Measurements from ENCODE around the gene BIRC6.
"Not testable (repeated sequence)": the region's sequence is repeated elsewhere in the genome, so short reads cannot be mapped to it uniquely, and the experiment has no call there.

BIRC6 gene, protein sequence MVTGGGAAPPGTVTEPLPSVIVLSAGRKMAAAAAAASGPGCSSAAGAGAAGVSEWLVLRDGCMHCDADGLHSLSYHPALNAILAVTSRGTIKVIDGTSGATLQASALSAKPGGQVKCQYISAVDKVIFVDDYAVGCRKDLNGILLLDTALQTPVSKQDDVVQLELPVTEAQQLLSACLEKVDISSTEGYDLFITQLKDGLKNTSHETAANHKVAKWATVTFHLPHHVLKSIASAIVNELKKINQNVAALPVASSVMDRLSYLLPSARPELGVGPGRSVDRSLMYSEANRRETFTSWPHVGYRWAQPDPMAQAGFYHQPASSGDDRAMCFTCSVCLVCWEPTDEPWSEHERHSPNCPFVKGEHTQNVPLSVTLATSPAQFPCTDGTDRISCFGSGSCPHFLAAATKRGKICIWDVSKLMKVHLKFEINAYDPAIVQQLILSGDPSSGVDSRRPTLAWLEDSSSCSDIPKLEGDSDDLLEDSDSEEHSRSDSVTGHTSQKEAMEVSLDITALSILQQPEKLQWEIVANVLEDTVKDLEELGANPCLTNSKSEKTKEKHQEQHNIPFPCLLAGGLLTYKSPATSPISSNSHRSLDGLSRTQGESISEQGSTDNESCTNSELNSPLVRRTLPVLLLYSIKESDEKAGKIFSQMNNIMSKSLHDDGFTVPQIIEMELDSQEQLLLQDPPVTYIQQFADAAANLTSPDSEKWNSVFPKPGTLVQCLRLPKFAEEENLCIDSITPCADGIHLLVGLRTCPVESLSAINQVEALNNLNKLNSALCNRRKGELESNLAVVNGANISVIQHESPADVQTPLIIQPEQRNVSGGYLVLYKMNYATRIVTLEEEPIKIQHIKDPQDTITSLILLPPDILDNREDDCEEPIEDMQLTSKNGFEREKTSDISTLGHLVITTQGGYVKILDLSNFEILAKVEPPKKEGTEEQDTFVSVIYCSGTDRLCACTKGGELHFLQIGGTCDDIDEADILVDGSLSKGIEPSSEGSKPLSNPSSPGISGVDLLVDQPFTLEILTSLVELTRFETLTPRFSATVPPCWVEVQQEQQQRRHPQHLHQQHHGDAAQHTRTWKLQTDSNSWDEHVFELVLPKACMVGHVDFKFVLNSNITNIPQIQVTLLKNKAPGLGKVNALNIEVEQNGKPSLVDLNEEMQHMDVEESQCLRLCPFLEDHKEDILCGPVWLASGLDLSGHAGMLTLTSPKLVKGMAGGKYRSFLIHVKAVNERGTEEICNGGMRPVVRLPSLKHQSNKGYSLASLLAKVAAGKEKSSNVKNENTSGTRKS (N-terminal part only)

DNA sequence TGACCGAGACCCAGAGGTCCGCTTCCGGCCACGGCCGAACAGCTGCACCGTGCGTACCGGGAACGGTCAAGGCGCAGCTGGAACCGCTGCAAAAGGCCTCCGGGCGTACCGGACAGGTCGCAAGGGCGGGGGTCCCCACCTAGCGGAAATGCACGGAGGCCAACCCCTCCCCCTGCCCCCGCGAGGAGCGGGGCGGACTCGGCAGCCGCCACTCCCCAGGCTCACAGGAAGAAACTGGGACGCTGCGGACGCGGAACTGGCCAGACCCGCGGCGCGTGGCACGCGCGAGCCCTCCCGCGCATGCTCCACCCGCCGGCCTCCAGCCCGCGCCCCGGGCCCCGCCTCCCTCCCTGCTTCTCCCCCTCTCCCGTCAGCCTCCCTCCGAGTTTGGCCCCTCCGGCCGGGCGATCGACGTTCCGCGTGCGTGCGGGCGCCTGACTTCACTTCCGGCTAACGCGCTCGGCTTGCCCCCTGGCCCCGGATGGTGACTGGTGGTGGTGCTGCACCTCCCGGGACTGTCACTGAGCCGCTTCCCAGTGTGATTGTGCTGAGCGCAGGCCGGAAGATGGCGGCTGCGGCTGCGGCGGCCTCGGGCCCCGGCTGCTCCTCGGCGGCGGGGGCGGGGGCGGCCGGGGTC lies at the start of gene BIRC6:
Gene BIRC6, plus strand, starts transcription at position 343 of the 637 bp plus-strand sequence. Its CDS starts 139 bp downstream, at position 482.
- in situ Hi-C loops (cut with HindIII; ENCODE audit: low sequenced_read_pairs), result no loop called here

DNA sequence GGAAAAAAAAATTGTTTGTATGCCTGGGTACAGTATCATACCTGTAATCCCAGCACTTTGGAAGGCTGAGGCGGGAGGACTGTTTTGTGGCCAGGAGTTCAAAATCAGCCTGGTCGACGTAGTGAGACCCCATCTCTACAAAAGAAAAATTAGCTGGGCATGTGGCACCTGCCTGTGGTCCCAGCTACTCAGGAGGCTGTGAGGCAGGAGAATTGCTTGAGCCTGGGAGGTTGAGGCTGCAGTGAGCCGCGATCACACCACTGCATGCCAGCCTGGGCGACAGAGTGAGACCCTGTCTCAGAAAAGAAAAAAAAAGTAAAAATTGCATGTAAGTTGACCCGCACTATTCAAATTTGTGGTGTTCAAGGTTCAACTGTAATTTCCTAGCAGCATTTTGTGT lies 46.2 kb upstream of the BIRC6 start:
- in situ Hi-C loops (cut with HindIII; ENCODE audit: low sequenced_read_pairs), result no loop called here

DNA sequence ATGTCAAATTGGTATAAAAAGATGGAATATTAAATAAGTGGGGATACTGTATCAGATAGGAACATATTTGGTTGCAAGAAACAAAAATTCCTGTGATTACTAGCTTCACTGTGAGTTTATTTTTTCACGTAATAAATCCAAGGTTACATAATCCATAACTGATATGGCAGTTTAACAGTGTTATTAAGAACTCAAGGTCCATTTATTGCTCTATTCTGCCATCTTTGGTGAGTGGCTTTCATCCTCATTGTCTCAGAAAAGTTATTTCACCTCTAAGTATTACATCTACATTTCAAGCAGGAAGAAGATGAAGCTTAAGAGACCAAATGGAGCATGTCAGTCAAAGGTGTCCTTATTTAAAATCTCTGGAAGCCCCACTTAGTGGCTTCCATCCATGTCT lies 41.9 kb upstream of the BIRC6 start:
- in situ Hi-C loops (cut with HindIII; ENCODE audit: low sequenced_read_pairs), result loop anchor here (5.0 kb wide), 1 partner anchor 67 kb away; no protein-coding TSS in a partner anchor

DNA sequence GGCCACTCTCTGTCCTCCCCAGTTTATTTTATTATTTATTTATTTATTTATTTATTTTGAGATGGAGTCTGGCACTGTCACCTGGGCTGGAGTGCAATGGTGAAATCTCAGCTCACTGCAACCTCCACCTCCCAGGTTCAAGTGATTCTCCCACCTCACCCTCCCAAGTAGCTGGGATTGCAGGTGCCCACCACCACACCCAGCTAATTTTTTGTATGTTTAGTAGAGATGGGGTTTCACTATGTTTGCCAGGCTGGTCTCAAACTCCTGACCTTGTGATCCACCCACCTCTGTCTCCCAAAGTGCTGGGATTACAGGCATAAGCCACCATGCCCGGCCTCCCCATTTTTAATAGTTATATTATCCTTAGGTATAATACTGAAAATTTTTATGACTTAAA lies 28.1 kb upstream of the BIRC6 start:
- in situ Hi-C loops (cut with HindIII; ENCODE audit: low sequenced_read_pairs), result not testable (repeated sequence)

DNA sequence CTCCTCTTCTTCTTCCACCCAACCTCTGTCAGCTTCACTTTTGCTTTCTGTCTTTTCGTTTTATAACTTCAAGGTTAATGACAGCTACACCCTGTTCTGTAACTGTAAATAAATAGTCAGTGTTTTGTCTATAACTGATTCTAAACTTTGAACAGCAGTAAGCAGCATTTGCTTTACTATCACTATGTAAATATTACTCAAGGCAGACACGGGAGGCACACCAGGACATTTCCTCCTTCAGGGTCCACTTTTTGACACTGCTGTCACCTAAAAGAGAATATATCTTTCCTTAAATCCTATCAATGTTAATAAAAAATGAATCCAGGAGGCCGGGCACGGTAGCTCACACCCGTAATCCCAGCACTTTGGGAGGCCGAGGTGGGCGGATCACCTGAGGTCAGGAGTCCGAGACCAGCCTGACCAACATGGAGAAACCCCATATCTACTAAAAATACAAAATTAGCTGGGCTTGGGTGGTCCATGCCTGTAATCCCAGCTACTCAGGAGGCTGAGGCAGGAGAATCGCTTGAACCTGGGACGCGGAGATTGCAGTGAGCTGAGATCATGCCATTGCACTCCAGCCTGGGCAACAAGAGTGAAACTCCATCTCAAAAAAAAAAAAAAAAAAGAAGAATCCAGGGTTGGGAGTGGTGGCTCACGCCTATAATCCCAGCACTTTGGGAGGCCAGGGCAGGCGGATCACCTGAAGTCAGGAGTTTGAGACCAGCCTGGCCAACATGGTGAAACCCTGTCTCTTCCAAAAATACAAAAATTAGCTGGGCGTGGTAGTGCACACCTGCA lies 27.4 kb upstream of the BIRC6 start:
- in situ Hi-C loops (cut with HindIII; ENCODE audit: low sequenced_read_pairs), result not testable (repeated sequence)

DNA sequence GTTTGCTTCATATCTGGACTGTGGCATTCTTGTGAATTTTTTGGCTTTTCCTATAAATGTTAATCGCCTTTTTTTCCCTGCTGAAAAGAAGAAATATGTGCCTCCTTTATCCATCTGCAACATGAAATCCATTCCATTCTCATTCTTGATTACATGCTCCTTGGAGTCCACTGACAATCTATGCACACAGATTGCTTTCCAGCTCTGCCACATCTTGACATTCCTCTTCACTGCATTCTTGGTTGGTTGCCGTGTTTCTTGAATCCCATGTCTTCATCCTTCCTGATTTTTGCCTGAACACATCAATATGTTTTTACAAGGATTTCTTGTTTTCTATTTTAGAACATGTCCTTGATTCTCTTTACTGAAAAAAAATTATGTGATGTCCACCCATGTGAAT lies 26.7 kb upstream of the BIRC6 start:
- in situ Hi-C loops (cut with HindIII; ENCODE audit: low sequenced_read_pairs), result no loop called here

DNA sequence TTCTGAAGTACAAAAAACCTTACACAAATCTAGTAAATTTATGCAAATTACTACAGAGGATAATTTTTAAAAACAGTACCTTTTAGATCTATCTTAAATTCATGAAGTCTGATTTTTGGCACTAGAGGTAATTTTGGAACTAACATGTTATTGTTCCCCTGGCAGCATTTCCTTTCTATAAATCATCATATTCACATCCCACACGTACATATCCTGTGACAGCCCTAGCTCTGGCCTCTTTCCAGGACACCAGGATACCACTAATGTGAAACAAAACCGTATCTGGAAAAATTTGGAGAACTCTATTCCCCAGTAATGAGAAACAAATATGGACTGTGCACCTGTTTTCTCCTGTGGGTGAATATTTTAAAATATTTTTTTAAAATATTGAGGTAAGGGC lies 14.0 kb upstream of the BIRC6 start:
- in situ Hi-C loops (cut with HindIII; ENCODE audit: low sequenced_read_pairs), result no loop called here

DNA sequence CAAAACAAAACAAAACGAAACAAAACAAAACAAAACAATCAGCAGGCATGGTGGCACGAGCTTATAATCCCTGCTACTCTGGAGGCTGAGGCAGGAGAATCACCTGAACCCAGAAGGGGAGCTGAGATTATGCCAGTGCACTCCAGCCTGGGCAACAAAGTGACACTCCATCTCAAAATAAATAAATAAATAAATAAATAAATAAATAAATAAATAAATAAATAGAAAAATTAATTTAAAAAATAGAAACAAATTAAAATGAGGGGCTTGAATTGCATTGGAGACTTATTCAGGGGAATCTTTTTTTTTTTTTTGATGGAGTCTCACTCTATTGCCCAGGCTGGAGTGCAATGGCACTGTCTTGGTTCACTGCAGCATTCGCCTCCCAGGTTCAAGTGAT lies 6.0 kb upstream of the BIRC6 start:
- in situ Hi-C loops (cut with HindIII; ENCODE audit: low sequenced_read_pairs), result not testable (repeated sequence)

DNA sequence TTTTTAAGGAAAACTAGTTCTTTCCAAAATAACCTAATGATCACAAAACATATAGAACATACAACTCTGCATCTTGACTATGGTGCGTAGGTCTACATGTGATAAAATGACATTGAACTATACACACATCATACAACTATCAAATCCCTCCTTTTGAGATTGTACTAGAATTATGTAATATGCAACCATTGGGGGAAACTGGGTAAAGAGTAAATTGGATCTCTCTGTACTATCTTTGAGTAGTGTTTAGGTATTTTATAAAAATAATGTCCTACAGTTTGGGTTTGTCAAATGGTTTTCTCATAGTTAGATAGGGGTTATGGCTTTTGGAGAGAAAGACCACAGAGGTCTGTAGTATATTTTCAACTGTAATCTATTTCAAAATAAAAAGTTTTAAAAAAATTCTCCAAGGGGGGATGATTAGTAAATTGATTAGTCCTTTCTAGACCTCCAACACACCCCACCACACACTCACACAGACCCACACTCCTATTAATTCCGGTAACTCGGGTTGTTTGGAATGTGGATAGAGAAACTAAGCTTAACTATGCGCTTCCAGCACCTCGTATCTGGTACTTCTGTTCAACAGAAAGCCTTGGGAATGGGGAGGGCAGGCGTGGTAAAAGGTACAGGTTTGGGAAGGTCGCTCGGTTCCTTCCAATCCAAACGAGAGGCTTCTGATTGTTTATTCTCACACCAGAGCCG lies 695 bp upstream of the BIRC6 start:
- in situ Hi-C loops (cut with HindIII; ENCODE audit: low sequenced_read_pairs), result no loop called here

DNA sequence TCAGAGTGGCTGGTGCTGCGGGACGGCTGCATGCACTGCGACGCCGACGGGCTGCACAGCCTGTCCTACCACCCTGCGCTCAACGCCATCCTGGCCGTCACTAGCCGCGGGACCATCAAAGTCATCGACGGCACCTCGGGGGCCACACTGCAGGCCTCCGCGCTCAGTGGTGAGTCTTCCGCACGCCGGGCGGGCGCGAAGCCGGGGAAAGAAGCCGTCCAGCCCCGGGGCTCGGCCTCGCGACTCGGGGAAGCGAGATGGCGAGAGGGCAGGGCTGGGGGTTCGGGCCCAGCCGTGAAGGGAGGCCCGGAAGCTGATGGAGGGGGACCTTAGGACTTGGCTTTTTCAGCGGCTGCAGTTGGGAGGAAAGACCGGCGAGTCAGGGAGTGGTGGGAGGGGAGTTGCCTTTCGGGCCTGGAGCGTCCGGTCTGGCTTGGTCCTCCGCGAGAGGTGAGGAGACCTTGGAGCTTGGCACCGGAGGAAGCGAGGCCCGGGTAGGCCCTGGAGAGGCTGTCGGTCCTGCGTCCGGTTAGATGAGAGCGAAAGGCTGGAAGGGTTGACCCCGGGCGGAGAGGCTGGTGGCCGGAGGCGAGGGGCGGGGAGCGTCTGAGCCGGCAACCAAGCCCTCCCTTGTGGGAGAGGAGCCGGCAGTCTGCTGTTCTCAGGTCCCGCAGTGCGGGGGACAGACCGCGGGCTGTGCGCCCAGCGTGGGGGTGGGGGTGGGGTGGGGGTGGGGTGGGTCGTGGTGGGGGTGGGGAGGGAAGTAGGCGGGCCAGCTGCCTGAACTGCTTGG lies 691 bp downstream of the BIRC6 start:
- in situ Hi-C loops (cut with HindIII; ENCODE audit: low sequenced_read_pairs), result no loop called here

DNA sequence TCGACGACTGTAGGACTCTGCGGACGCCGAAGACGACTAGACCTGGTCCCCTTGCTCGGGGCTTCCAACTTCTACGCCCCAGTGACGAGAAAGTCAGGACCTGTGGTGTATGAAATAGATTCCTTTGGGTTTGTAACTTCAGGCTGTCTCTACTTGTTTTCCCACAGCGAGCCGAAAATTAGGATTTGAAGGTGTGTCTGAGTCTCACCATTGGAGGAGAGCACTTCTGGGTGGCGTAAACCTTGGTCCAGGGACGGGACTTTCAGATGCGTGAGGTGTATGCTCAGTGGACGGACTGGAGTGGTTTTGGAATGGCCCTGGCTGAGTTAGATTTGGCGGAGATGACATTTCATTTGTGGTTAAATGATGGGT lies 1.3 kb downstream of the BIRC6 start:
- in situ Hi-C loops (cut with HindIII; ENCODE audit: low sequenced_read_pairs), result no loop called here

DNA sequence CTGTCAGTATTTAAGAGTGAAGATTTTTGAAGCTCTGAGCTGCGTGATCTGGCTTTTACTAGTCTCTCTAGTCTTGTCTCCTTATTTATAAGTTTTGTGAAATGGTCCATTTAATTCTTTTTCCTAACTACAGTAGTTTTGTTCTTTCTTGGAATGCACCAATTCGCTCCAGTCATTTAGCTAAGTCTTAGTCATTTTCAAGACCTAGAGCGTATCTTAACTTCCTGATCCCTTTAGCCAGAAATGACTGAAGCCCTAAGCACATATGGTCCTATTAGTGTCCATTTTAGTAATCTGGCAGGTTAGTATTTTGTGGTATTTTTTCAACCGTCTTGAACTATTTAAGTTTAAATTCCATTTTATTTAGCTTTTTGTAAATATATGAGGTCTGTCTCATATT lies 3.6 kb downstream of the BIRC6 start:
- in situ Hi-C loops (cut with HindIII; ENCODE audit: low sequenced_read_pairs), result no loop called here

DNA sequence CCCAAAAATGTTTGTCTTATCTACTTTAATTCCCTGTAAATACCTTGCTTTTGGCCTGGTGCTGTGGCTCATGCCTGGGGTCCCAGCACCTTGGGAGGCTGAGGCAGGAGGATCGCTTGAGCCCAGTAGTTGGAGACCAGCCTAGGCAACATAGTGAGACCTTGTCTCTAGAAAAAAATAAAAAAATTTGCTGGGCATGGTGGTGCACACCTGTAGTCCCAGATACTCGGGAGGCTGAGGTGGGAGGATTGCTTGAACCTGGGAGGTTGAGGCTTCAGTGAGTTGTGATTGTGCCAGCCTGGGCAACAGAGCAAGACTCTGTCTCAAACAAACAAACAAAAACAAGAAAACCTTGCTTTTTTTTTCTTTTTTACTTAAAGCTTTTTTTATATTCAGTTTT lies 6.2 kb downstream of the BIRC6 start:
- in situ Hi-C loops (cut with HindIII; ENCODE audit: low sequenced_read_pairs), result not testable (repeated sequence)

DNA sequence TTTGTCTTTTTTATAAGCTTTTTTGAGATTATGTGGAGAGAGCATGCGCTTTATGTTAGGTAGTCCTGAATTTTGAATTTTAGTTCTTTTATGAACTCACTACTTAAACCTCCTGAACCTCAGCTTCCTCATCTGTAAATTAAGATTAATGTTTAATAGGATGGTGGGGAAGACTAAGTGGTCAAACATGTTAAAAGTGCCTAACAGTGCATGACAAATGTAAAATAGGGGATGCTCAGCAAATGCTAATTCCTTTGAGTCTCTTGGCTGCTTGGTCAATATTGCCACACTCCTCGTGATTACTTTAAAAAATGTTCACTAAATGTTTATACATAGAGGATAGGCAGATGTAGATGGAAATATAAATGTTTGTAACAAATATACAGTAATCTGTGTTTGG lies 6.8 kb downstream of the BIRC6 start:
- in situ Hi-C loops (cut with HindIII; ENCODE audit: low sequenced_read_pairs), result no loop called here

DNA sequence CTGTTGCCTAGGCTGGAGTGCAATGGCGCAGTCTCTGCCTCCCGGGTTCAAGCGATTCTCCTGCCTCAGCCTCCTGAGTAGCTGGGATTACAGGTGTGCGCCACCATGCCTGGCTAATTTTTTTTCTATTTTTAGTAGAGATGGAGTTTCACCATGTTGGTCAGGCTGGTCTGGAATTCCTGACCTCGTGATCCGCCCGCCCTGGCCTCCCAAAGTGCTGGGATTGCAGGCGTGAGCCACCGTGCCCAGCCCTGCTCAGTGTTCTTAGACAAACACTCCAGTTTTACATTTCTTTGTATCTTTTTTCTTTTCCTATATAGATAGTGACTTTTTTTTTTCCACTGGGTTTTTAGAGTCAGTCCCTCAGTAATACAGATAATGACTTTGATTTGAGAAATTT lies 7.5 kb downstream of the BIRC6 start:
- in situ Hi-C loops (cut with HindIII; ENCODE audit: low sequenced_read_pairs), result not testable (repeated sequence)

DNA sequence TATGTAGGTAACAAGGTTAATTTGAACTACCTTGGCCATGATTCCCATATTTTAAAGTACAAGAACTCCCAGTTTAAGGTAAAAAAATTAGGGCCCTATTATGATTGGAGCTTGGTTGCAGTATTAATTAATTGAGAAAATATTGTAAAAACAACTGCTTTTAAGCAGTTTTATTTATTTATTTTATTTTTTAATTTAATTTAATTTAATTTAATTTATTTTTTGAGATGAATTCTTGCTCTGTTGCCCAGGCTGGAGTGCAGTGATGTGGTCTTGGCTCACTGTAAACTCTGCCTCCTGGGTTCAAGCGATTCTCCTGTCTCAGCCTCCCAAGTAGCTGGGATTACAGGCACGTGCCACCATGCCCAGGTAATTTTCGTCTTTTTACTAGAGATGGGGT lies 8.9 kb downstream of the BIRC6 start:
- in situ Hi-C loops (cut with HindIII; ENCODE audit: low sequenced_read_pairs), result not testable (repeated sequence)

DNA sequence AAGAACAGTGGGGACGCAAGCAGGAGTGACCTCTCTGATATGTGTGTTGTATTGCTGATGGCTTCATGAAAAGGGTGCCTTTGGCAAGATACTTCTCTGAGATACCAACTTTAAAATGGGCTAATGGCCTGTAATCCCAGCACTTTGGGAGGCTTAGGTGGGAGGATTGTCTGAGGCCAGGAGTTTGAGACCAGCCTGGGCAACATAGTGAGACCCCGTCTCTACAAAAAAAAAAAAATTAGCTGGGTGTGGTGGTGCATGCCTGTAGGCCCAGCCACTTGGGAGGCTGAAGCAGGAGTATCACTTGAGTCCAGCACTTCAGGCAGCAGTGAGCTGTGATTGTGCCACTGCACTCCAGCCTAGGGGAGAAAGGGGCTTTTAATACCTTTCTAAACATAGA lies 9.8 kb downstream of the BIRC6 start:
- in situ Hi-C loops (cut with HindIII; ENCODE audit: low sequenced_read_pairs), result no loop called here

DNA sequence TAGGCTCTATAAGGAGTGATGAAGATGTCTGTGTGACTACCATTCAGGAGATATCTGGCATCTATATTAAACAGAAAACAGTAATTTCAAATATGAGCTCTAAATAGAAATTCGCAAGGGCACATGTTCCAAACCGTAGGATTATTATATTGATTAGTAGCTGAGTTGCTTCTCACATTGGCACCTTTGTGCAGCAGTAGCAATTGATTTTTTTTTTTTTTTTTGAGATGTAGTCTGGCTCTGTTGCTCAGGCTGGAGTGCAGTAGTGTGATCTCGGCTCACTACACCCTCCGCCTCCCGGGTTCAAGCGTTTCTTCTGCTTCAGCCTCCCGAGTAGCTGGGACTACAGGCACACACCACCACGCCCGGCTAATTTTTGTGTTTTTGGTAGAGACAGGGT lies 12.4 kb downstream of the BIRC6 start:
- in situ Hi-C loops (cut with HindIII; ENCODE audit: low sequenced_read_pairs), result no loop called here

All from endothelial cell of hepatic sinusoid (primary cell).